HEK293 (cell line): ENCODE measurements around the gene CDH23.

Experiments used
- CTCF ChIP-seq: fragments of 450-650 bp; formaldehyde crosslinking; IDR thresholded peaks from 2 replicates; pipeline ENCODE4 v1.5.1; 2016; ENCODE audit warnings: missing biosample characterization, missing genetic modification characterization
- PBX3 ChIP-seq: sonication (generic); formaldehyde crosslinking; IDR thresholded peaks from 2 replicates; pipeline ENCODE4 v1.8.1; 2022; ENCODE audit warnings: mild to moderate bottlenecking, moderate library complexity, missing genetic modification reagents
- ZBTB1 ChIP-seq: fragments of 450-650 bp; formaldehyde crosslinking; IDR thresholded peaks from 2 replicates; pipeline ENCODE4 v1.5.1; 2016; ENCODE audit warnings: missing biosample characterization, missing genetic modification characterization
- ZBTB48 ChIP-seq: fragments of 450-650 bp; formaldehyde crosslinking; IDR thresholded peaks from 2 replicates; pipeline ENCODE4 v1.5.1; 2016; ENCODE audit warnings: missing biosample characterization, missing genetic modification characterization
- ZBTB7A ChIP-seq: fragments of 450-650 bp; formaldehyde crosslinking; IDR thresholded peaks from 2 replicates; pipeline ENCODE4 v1.5.1; 2016; ENCODE audit warnings: low read depth, missing biosample characterization, missing genetic modification characterization
- ZFP41 ChIP-seq: fragments of 450-650 bp; formaldehyde crosslinking; IDR thresholded peaks from 2 replicates; pipeline ENCODE4 v1.5.1; 2016; ENCODE audit warnings: missing biosample characterization, missing genetic modification characterization, borderline replicate concordance
- ZNF10 ChIP-seq: fragments of 450-650 bp; formaldehyde crosslinking; IDR thresholded peaks from 2 replicates; pipeline ENCODE4 v1.5.1; 2017; ENCODE audit warnings: missing biosample characterization, missing genetic modification characterization
- ZNF18 ChIP-seq: fragments of 450-650 bp; formaldehyde crosslinking; IDR thresholded peaks from 2 replicates; pipeline ENCODE4 v1.5.1; 2016; ENCODE audit warnings: missing biosample characterization, missing genetic modification characterization
- ZNF184 ChIP-seq: fragments of 450-650 bp; IDR thresholded peaks from 2 replicates; pipeline ENCODE4 v1.5.1; 2018; ENCODE audit warnings: missing biosample characterization, mild to moderate bottlenecking, missing genetic modification characterization
- ZNF341 ChIP-seq: fragments of 450-650 bp; formaldehyde crosslinking; IDR thresholded peaks from 2 replicates; pipeline ENCODE4; 2016; ENCODE audit warnings: low read depth, missing biosample characterization, missing genetic modification characterization
- ZNF350 ChIP-seq: fragments of 450-650 bp; formaldehyde crosslinking; IDR thresholded peaks from 2 replicates; pipeline ENCODE4 v1.5.0; 2017; ENCODE audit warnings: missing biosample characterization, mild to moderate bottlenecking, missing genetic modification characterization
- TF ChIP-seq, protein P1 (sequence below): fragments of 450-650 bp; formaldehyde crosslinking; IDR thresholded peaks from 2 replicates; pipeline ENCODE4 v1.5.1; 2016; ENCODE audit warnings: missing biosample characterization, missing genetic modification characterization

- no peak for TF ChIP-seq ZNF18
- no peak for TF ChIP-seq ZNF350 (tag by site-specific recombination)
- TF ChIP-seq CTCF: no peak
- no peak for TF ChIP-seq ZNF10 (tag by site-specific recombination)
- no peak for TF ChIP-seq ZBTB48 (tag by site-specific recombination)
- TF ChIP-seq ZNF184: no peak
- TF ChIP-seq, protein P1, sequence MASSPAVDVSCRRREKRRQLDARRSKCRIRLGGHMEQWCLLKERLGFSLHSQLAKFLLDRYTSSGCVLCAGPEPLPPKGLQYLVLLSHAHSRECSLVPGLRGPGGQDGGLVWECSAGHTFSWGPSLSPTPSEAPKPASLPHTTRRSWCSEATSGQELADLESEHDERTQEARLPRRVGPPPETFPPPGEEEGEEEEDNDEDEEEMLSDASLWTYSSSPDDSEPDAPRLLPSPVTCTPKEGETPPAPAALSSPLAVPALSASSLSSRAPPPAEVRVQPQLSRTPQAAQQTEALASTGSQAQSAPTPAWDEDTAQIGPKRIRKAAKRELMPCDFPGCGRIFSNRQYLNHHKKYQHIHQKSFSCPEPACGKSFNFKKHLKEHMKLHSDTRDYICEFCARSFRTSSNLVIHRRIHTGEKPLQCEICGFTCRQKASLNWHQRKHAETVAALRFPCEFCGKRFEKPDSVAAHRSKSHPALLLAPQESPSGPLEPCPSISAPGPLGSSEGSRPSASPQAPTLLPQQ: no peak
- no peak for TF ChIP-seq PBX3 (CRISPR knock-in tag)
- no peak for TF ChIP-seq ZNF341 (tag by site-specific recombination)
- no peak for TF ChIP-seq ZFP41 (tag by site-specific recombination)
- TF ChIP-seq ZBTB7A: no peak
- no peak for TF ChIP-seq ZBTB1 (tag by site-specific recombination)
Measured at GRCh38 chr10:71562904-71563303, 166.2 kb downstream of the CDH23 start.
